ENCODE data around the gene YARS1. TPM values are rescaled to one million over a fixed set of nuclear protein-coding genes. Genes with fewer than 3 reads are reported as not detected.

Gene YARS1
- total and polyA plus RNA-seq, 2 experiments from 2014 or later, result 134 to 182 TPM

DNA sequence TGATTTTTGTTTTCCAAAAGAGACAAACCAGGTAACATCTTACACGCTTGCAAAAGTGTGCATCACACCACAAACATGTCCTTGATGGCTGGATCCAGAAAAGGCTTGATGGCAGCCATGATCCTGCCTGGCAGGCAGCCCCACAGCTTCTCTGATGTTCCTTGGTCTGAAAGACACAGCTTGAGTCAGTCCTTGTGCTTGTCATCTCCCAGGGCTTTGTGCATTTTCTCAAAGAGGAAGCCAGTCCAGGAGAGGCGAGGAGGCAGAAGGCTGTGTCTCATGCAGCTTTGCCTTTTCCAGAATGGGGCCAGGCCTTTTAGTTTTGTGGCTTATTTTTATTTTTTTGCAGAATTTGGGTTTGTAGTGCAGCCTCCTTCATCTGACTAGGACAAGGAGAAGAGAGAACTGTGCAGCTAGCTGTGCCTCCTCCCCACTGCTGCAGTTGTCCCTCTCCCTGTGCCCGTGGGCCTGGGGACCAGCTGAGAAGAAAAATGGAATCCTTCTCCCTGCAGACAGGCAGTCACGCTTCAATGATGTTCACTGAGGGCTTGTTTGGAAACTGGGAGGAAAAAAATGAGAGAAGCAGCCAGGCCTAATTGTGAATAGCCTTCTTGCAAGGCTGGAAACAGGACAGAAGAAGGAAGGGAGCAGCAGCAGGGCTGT, 46.2 kb upstream of the YARS1 start:
- Histone ChIP-seq H3K4me2 (no peak overlapping the region), H3F3A (replicated peaks; ENCODE audit: low read depth) (no peaks in the 10 kb centered on the region), H3K4me3 (no peak overlapping the region), H3K27ac (ENCODE audit: low read depth) (no peak overlapping the region), H2AFZ (no peak overlapping the region), H3K9me2 (ENCODE audit: insufficient read depth) (no peaks in the 10 kb centered on the region), H3K36me3 (ENCODE audit: insufficient read depth) (no peaks in the 10 kb centered on the region), H4K20me1 (replicated peaks; ENCODE audit: insufficient read depth) (peaks cover 12% of the 10 kb centered on the region; the same call in 1 of the 2 replicates), H3K27me3 (ENCODE audit: insufficient read depth) (peaks cover 2% of the 10 kb centered on the region), H3K79me2 (replicated peaks; ENCODE audit: insufficient read depth) (no peaks in the 10 kb centered on the region), H3K4me1 (ENCODE audit: insufficient read depth) (no peaks in the 10 kb centered on the region)
- H3K36me3 Mint-ChIP-seq (ENCODE audit: low read depth), result peaks cover 5% of the 10 kb centered on the region; the same call in 2 of the 3 replicates
- no peaks in the 10 kb centered on the region for H3K27me3 Mint-ChIP-seq (ENCODE audit: insufficient read depth, low read depth, poor library complexity)
- ATAC-seq (no peak), DNase-seq (ENCODE audit: low spot score) (no peak)
- no peak overlapping the region for H3K4me3 Mint-ChIP-seq
- no peaks in the 10 kb centered on the region; the same call in 2 of the 3 replicates for H3K4me1 Mint-ChIP-seq
- H3K9me3 Mint-ChIP-seq, result no peaks in the 10 kb centered on the region
- TF ChIP-seq POLR2AphosphoS5 (IDR thresholded peaks at IDR 0.05; ENCODE audit: low read depth), result no peak
- TF ChIP-seq ZNF114 (CRISPR knock-in tag; IDR thresholded peaks at IDR 0.05), result no peak
- TF ChIP-seq JUNB (IDR thresholded peaks at IDR 0.05; ENCODE audit: unreplicated experiment), result no peak
- TF ChIP-seq, protein P1, sequence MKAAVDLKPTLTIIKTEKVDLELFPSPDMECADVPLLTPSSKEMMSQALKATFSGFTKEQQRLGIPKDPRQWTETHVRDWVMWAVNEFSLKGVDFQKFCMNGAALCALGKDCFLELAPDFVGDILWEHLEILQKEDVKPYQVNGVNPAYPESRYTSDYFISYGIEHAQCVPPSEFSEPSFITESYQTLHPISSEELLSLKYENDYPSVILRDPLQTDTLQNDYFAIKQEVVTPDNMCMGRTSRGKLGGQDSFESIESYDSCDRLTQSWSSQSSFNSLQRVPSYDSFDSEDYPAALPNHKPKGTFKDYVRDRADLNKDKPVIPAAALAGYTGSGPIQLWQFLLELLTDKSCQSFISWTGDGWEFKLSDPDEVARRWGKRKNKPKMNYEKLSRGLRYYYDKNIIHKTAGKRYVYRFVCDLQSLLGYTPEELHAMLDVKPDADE (IDR thresholded peaks at IDR 0.05), result no peak
- TF ChIP-seq CTCF (conservative IDR thresholded peaks at IDR 0.05; ENCODE audit: low read depth in 2 of 2), result no peak
- TF ChIP-seq ZNF331 (CRISPR knock-in tag; IDR thresholded peaks at IDR 0.05; ENCODE audit: low read depth), result no peak
- no peak for TF ChIP-seq NANOG (IDR thresholded peaks at IDR 0.05; ENCODE audit: borderline replicate concordance)
- TF ChIP-seq EZH2phosphoT487 (IDR thresholded peaks at IDR 0.05; ENCODE audit: unreplicated experiment), result no peak
- no peak for TF ChIP-seq STAT1 (IDR thresholded peaks at IDR 0.05; ENCODE audit: unreplicated experiment)
- TF ChIP-seq ZNF462 (CRISPR knock-in tag; IDR thresholded peaks at IDR 0.05), result no peak
- TF ChIP-seq EZH2 (IDR thresholded peaks at IDR 0.05; ENCODE audit: low read depth, unreplicated experiment), result no peak
- no peak for TF ChIP-seq CREB1 (CRISPR knock-in tag; IDR thresholded peaks at IDR 0.05; ENCODE audit: low read depth)
- TF ChIP-seq, protein P2, sequence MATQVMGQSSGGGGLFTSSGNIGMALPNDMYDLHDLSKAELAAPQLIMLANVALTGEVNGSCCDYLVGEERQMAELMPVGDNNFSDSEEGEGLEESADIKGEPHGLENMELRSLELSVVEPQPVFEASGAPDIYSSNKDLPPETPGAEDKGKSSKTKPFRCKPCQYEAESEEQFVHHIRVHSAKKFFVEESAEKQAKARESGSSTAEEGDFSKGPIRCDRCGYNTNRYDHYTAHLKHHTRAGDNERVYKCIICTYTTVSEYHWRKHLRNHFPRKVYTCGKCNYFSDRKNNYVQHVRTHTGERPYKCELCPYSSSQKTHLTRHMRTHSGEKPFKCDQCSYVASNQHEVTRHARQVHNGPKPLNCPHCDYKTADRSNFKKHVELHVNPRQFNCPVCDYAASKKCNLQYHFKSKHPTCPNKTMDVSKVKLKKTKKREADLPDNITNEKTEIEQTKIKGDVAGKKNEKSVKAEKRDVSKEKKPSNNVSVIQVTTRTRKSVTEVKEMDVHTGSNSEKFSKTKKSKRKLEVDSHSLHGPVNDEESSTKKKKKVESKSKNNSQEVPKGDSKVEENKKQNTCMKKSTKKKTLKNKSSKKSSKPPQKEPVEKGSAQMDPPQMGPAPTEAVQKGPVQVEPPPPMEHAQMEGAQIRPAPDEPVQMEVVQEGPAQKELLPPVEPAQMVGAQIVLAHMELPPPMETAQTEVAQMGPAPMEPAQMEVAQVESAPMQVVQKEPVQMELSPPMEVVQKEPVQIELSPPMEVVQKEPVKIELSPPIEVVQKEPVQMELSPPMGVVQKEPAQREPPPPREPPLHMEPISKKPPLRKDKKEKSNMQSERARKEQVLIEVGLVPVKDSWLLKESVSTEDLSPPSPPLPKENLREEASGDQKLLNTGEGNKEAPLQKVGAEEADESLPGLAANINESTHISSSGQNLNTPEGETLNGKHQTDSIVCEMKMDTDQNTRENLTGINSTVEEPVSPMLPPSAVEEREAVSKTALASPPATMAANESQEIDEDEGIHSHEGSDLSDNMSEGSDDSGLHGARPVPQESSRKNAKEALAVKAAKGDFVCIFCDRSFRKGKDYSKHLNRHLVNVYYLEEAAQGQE (IDR thresholded peaks at IDR 0.05; ENCODE audit: unreplicated experiment), result no peak
- no peak overlapping the region for H3K27ac Mint-ChIP-seq
